DMS153 treated with DMSO at 0.1 percent for 48 hours (cell line): Measurements from ENCODE around the gene IFT43.
A peak's percentile ranks its signal among the peaks of the same experiment; 100 is the strongest.

ENCODE experiments used
- DNase-seq: peaks from one replicate; lab custom pipeline; 2025; ENCODE audit not compliant: unreplicated experiment; lab: John Stamatoyannopoulos, UW

Gene IFT43

GRCh38 chr14:75985618-75986438, at the start of gene IFT43:
Gene IFT43 (plus strand): TSS chr14:75985763. CDS start chr14:75985787, 24 bp downstream.
- DNase-seq = peak; percentile 61

GRCh38 chr14:75939200-75939599, 46.4 kb upstream of the IFT43 start:
- DNase-seq = no peak

- no peak for DNase-seq
Measured at GRCh38 chr14:75941030-75941429, 44.5 kb upstream of the IFT43 start.

DNA sequence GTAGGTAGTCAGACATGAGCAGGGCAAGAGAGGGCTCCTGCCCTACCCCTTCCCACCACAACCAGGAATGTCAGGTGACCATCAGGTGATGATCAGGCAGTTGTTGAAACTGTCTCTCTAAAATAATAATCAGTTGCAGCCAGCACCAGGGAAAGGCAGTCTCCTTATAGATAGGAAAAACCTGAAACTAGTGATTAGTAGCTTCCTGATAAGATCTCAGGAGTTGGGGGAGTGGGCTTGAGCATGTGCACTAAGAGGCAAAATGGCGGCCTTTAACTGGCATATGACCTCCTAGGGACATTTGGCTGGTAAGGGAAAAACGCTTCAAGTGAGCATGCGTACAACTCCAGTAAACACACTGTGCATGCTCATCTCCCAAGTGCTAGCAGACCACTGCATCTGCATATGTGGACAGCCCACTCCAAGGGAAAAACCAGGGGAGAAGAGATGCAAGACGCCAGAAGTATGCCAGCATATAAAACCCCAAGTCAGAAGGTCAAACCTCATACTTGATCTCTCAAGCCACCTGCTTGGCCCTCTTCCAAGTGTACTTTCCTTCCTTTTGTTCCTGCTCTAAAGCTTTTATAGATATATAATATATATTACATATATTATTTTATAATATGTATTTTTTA, 40.8 kb upstream of the IFT43 start:
- DNase-seq = no peak

DNA sequence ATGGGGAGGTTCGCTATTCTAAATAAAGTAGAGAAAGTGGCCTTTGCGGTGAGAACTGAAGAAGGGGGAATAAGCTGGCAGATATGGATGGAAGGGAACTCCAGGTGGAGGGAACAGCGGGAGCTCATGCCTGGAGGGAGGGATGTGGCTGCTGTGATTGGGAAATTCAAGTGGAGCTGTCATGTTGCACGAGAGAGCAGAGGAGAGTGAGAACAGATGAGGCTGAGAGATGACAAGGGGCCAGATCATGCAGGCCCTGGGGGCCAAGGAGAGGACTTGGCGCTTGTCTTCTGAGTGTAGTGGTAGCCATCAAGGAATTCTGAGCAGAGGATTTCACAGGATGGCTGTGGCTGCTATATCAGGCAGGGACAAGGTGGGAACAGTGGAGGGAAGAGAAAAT, 38.8 kb upstream of the IFT43 start:
- DNase-seq = no peak

DNA sequence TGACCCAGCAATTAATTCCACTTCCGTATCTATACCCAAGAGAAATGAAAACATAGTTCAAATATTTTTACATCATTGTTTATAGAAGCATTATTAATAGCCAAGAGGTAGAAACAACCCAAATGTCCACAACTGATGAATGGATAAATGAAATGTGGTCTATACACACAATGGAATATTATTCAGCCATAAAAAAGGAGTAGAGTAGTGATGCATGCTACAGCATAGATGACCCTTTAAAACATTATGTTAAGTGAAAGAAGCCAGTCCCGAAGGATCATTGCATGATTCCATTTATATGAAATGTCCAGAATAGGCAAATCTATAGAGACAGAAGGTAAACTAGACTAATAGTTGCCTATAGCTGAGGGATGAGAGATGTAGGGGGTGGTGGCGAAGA, 33.1 kb upstream of the IFT43 start:
- no peak for DNase-seq

DNA sequence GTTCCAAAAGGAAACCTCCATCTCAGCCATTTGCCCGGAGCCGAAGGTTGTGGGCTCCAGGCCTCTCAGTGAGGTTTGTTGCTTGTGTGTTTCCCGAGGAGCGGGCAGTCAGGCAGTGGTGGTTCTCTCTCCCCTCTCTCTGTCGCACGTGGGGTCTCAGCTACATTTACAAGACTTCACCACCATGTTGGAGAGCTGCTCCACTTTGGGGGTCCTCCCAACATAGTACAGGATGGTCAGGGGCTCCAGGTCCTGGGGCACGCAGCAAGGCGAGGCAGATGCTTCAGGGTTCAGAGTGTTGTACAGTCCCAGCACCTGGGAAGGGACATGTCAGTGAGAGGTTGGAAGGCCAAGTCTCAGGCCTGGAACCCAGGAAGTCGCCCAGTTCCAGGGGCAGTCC, 26.5 kb upstream of the IFT43 start:
- no peak for DNase-seq

- no peak for DNase-seq
Measured at GRCh38 chr14:75960231-75960630, 25.3 kb upstream of the IFT43 start.

GRCh38 chr14:75961662-75962061, 23.9 kb upstream of the IFT43 start:
- no peak for DNase-seq

GRCh38 chr14:75967866-75968265, 17.7 kb upstream of the IFT43 start:
- no peak for DNase-seq

- DNase-seq = no peak
Measured at GRCh38 chr14:75968456-75968855, 17.1 kb upstream of the IFT43 start.

DNA sequence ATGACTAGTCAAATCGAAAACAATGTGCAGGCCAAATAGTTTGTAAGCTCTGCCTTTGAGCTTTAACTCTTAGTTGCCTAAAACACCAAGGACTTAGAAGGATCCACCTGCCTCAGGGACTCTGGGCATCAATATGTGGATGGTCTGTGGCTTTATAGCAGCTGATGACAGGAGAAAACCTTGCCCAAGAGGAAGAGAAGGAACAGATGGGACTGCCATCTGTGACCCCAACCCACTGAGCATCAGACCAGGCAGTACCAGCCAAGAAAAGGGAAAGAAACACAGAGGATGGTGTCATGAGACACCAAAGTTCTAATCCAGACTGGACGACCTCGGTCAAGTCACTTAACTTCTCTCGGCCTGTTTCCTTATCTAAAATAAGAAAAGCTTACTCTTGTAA, 16.4 kb upstream of the IFT43 start:
- no peak for DNase-seq

GRCh38 chr14:75969891-75970290, 15.7 kb upstream of the IFT43 start:
- no peak for DNase-seq

DNA sequence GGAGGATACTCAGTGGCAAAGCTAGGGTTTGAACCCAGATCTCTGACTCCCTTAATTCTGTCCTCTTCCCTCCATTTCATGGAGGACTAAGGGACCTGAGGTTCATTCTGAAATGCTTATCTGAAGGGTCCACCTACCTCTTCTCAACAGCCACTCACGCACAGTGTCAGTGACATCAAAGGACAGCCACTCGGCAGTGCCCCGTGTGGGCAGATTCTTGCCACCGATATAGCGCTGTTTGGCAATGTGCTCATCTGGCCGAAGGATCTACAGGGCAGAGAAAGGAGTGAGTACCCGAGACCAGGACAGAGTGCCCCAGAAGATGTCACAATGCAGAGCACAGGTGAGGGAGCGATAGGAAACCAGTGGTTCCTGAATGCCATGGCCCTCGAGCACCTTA, 14.6 kb upstream of the IFT43 start:
- no peak for DNase-seq

- no peak for DNase-seq
Measured at GRCh38 chr14:75971509-75971908, 14.1 kb upstream of the IFT43 start.

DNA sequence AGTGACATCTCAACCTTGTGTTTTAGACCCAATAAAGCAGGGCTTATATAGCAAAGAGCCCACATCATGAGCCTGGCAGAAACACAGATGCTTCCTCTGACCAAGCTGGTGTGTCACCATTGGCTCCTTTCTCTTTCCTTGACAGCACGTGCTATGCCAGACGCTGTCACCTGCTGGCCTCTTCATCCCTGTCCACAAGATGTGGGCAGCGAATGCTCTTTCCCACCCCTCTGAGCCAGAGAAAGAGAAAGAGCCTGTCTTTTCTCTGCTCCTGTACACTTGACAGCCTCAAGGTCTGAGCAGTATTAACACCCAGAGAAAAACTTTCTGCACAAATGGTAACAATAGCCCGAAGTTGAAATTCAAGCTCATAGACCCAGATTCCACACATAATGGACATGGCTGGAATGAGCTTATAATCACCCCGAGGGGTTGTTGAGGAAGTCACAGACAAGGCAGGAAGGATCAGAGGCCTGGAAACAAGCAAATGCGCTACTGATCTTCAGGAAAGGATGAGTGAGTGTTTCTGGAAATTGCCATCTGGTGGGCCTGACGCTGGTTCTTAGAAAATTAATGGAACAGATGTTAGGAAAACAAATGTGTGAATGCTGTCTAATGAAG, 12.7 kb upstream of the IFT43 start:
- no peak for DNase-seq

- no peak for DNase-seq
Measured at GRCh38 chr14:75976826-75977581, 8.6 kb upstream of the IFT43 start.

DNA sequence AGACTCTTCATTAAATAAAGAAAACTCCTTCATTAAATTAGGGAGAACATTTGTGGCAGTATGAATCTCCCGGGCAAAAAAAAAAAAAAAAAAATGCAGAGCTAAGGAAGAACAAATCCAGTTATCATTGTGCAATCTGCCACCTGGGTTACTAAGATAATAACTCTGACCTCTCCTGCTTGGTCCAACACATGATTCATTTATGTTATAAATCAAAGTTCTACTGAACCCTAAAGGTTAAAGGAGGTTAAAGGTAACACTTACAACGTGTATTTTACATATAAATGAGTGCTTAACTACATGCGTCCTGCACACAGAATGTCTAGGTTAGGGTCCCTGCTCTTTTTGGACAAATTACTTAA, 8.0 kb upstream of the IFT43 start:
- no peak for DNase-seq

- DNase-seq = no peak
Measured at GRCh38 chr14:75978249-75978731, 7.3 kb upstream of the IFT43 start.

- DNase-seq = no peak
Measured at GRCh38 chr14:75979071-75979571, 6.4 kb upstream of the IFT43 start.
